HEK293T (cell line): Measurements from ENCODE around the gene ATXN2.

Source experiments
- CTCF ChIA-PET: fragments of 350-600 bp; formaldehyde crosslinking; extraction: SDS; loops from one replicate; lab custom pipeline; 2021; ENCODE audit warnings: antibody characterized with exemption, inconsistent platforms; lab: Yijun Ruan, JAX
- POLR2A ChIA-PET: fragments of 350-600 bp; formaldehyde crosslinking; extraction: SDS; loops from one replicate; lab custom pipeline; 2020; ENCODE audit warnings: antibody characterized with exemption, inconsistent platforms; lab: Yijun Ruan, JAX
- DNase-seq: peaks from one replicate; pipeline ENCODE4 v3.0.0; 2012; ENCODE audit warnings: mixed read lengths; ENCODE audit errors: extremely low spot score
- ARNT ChIP-seq: fragments of 450-650 bp; IDR thresholded peaks from 2 replicates; pipeline ENCODE4 v1.6.1; 2017; ENCODE audit warnings: mild to moderate bottlenecking
- BHLHE40 ChIP-seq: fragments of 450-650 bp; IDR thresholded peaks from 2 replicates; pipeline ENCODE4 v1.6.1; 2016; ENCODE audit warnings: mild to moderate bottlenecking, moderate library complexity, borderline replicate concordance
- CTBP1 ChIP-seq: fragments of 450-650 bp; IDR thresholded peaks from 2 replicates; pipeline ENCODE4 v1.6.1; 2016; ENCODE audit warnings: borderline replicate concordance
- ELF4 ChIP-seq: fragments of 450-650 bp; IDR thresholded peaks from 2 replicates; pipeline ENCODE4 v1.6.1; 2017; ENCODE audit warnings: antibody characterized with exemption
- FOXA1 ChIP-seq: fragments of 450-650 bp; IDR thresholded peaks from 2 replicates; pipeline ENCODE4 v1.6.1; 2016; ENCODE audit warnings: mild to moderate bottlenecking
- FOXK2 ChIP-seq: fragments of 450-650 bp; IDR thresholded peaks from 2 replicates; pipeline ENCODE4 v1.6.1; 2016; ENCODE audit warnings: mild to moderate bottlenecking
- FOXM1 ChIP-seq: fragments of 450-650 bp; IDR thresholded peaks from 2 replicates; pipeline ENCODE4 v1.6.1; 2017; ENCODE audit warnings: mild to moderate bottlenecking, borderline replicate concordance
- HDGF ChIP-seq: fragments of 450-650 bp; IDR thresholded peaks from 2 replicates; pipeline ENCODE4 v1.6.1; 2017; ENCODE audit warnings: antibody characterized with exemption, borderline replicate concordance
- L3MBTL2 ChIP-seq: fragments of 450-650 bp; conservative IDR thresholded peaks from 2 replicates; pipeline ENCODE4 v1.6.1; 2016; ENCODE audit warnings: mild to moderate bottlenecking
- LEF1 ChIP-seq: fragments of 450-650 bp; IDR thresholded peaks from 2 replicates; pipeline ENCODE4 v1.6.1; 2017; ENCODE audit warnings: mild to moderate bottlenecking, borderline replicate concordance
- NFRKB ChIP-seq: fragments of 450-650 bp; IDR thresholded peaks from 2 replicates; pipeline ENCODE4 v1.6.1; 2016; ENCODE audit warnings: mild to moderate bottlenecking, moderate library complexity
- SP1 ChIP-seq: fragments of 450-650 bp; IDR thresholded peaks from 2 replicates; pipeline ENCODE4 v1.6.1; 2017
- SUZ12 ChIP-seq: fragments of 450-650 bp; IDR thresholded peaks from 2 replicates; pipeline ENCODE4 v1.6.1; 2016; ENCODE audit warnings: mild to moderate bottlenecking
- TARDBP ChIP-seq: fragments of 450-650 bp; IDR thresholded peaks from 2 replicates; pipeline ENCODE4 v1.6.1; 2016
- ZNF384 ChIP-seq: fragments of 450-650 bp; IDR thresholded peaks from 2 replicates; pipeline ENCODE4 v1.6.1; 2016
- TF ChIP-seq, protein P1 (sequence below): fragments of 450-650 bp; IDR thresholded peaks from 2 replicates; pipeline ENCODE4 v1.6.1; 2016

Gene ATXN2

DNA sequence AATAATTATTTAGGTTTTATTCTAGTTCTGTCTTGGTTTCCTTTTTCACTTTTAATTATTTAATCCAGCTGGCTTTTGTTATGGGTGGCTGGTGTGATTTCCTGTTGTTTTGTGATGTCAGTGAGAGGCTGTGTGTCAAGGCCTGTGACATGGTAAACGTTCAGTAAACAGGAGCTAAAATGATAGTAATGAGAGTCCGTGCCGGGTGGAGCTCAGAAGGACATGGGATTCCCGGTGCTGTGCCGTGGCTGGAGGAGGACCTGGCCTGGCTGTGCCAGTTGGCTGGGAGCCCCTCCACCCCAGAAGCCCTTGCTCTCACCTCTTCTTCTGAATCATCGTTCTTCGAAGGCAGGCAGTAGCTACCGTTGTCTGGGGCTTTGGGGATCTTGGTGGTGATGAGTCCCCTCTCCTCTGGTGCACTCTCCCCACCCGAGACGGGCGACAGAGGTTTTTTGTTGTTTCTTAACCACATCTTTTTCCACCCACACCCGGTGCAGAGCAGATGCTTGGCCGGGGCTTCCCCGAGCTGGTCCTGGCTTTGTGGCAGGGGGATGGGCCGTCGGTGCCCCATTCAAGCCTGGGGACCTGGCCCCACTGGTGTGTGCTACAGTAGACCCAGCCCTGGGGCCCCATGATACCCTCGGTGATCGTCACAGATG, 164.3 kb downstream of the ATXN2 start:
- DNase-seq = no peak
- TF ChIP-seq BHLHE40 (no peak), SP1 (no peak), SUZ12 (no peak), FOXM1 (no peak), ELF4 (no peak), ZNF384 (no peak), LEF1 (no peak), NFRKB (no peak), HDGF (no peak), TARDBP (no peak), FOXK2 (no peak), L3MBTL2 (no peak), ARNT (no peak), CTBP1 (no peak)
- TF ChIP-seq, protein P1, sequence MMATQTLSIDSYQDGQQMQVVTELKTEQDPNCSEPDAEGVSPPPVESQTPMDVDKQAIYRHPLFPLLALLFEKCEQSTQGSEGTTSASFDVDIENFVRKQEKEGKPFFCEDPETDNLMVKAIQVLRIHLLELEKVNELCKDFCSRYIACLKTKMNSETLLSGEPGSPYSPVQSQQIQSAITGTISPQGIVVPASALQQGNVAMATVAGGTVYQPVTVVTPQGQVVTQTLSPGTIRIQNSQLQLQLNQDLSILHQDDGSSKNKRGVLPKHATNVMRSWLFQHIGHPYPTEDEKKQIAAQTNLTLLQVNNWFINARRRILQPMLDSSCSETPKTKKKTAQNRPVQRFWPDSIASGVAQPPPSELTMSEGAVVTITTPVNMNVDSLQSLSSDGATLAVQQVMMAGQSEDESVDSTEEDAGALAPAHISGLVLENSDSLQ = no peak
- CTCF ChIA-PET = interaction anchor here (0.7 to 1.3 kb wide), 2 partner anchors 38 to 52 kb away, joined by 3 read pairs; no protein-coding TSS in a partner anchor
- POLR2A ChIA-PET = no interaction called here

DNA sequence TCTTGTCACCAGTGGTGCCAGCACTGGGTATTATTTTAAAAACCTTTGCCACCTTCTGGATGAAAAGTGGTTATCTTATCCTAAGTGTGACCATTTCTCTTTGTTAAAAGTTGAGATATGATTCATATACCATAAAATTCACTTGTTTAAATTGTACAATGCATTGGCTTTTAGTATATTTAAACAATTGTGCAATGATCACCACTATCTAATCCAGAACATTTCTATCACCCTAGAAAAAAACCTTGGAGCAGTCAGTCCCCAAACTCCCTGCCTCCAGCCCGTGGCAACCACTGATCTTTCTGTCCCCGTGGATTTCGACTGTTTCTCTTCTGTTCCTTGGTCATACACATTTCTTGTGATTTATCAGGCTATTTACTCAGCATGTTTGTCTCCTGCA, 165.1 kb downstream of the ATXN2 start:
- ChIA-PET CTCF (interaction anchor here (0.7 to 1.3 kb wide), 2 partner anchors 37 to 51 kb away, joined by 3 read pairs; no protein-coding TSS in a partner anchor), POLR2A (no interaction called here)
- TF ChIP-seq LEF1 (no peak), L3MBTL2 (no peak), ELF4 (no peak), NFRKB (no peak), BHLHE40 (no peak), FOXA1 (no peak), FOXM1 (no peak), SP1 (no peak), ZNF384 (no peak)
- TF ChIP-seq, protein P1 = no peak
- no peak for DNase-seq

DNA sequence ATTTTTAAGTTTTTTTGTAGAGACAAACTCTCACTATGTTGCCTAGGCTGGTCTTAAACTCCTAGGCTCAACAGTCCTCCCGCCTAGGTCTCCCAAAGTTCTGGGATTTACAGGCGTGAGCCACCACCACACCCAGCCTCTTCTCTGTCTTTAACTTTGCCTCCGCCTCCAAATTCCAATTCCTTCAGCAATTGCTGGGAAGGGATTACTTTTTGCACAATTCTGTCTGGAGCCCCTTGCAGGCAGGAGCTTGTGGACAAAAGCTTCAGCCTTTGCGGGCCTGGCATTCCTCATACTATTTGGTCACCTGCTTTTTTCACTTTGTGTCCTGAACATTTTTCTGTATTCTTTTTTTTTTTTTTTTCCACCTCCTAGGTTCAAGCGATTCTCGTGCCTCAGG, 167.3 kb downstream of the ATXN2 start:
- TF ChIP-seq ZNF384 (no peak), L3MBTL2 (no peak), TARDBP (no peak), LEF1 (no peak), HDGF (no peak), FOXA1 (no peak), CTBP1 (no peak), BHLHE40 (no peak), ELF4 (no peak), FOXK2 (no peak)
- no peak for DNase-seq
- CTCF ChIA-PET = no interaction called here
- POLR2A ChIA-PET = no interaction called here

DNA sequence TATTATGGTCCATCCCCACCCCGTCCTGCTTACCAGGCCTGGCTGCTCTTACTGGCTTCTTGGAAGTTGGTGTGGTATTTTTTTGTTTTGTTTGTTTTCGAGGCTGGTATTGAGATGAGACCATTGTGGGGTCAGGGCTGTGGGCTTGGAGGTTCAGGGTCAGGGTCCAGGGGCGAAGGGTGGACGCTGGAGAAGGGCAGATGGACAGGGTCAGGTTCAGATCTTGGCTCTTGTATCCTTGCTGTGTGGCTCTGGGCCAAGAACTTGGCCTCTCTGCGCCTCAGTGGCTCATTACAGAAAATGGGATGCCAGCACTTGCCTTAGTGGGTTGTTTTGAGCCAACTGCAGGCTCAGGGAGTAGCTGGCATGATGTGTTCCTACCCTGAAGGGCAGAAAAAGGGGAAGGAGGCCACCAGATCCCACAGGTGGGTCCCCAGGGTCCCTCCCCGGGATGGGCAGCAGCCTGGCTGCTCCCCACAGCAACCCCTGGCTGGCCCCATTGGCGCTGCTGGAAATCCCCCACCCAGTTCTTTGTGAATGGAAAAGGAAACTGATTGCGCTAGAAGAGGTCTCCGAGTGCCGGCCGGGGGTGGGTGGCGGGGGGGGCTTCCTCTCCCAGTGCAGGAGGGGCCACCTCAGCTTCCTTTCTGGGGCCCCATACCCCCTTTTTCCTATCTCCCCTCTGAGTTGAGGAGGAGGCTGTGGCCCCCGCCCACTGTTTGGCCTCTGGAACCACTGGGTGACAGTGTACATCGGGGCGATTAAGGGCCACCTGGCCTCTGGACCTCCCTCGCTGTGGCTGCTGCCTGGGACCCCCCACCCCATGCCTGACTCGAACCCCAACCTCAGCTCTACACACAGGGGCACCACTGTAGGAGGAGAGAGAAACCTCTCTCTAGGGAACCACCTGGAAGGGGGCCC, 168.4 kb downstream of the ATXN2 start:
- CTCF ChIA-PET = no interaction called here
- POLR2A ChIA-PET = interaction anchor here (0.7 kb wide), 1 partner anchor 433 kb away, joined by 3 read pairs; no protein-coding TSS in a partner anchor
- DNase-seq = no peak
- TF ChIP-seq HDGF = no peak
- TF ChIP-seq SP1 = no peak
- TF ChIP-seq NFRKB = no peak
- TF ChIP-seq, protein P1 = no peak
- no peak for TF ChIP-seq LEF1
- TF ChIP-seq BHLHE40 = no peak
- no peak for TF ChIP-seq FOXK2
- TF ChIP-seq FOXM1 = no peak

DNA sequence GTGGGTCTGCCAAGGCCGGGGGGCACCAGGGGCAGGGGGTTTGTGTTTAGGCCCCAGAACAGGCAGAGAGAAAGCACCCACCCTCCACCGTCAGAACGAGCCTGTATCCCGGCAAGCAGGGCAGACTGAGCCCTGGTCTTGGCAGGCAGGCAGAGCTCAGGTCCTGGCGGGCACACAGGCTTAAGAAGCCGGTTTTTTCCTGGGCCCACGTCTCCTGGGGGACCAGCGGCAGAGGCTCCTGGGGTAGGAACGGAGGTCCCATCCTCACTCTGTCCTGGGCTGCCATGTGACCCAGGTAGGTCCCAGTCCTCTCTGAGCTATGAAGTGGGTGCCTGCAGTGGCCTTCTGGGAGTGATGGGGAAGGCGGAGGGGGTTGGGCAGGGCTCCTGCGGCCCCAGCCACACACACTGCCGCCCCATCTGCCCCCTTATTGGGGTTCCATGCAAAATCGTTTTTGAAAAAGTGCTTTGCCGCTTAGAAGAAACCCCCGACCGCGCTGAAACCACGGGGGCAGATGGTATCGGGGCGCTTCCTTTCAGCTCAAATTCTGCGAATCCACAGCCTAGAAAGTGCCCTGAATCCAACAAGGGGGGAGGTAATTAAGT, 169.2 kb downstream of the ATXN2 start:
- ChIA-PET CTCF (no interaction called here), POLR2A (interaction anchor here (0.7 kb wide), 1 partner anchor 434 kb away, joined by 3 read pairs; no protein-coding TSS in a partner anchor)
- DNase-seq = no peak
- TF ChIP-seq ZNF384 (no peak), BHLHE40 (no peak), SUZ12 (no peak), SP1 (no peak), TARDBP (no peak), NFRKB (no peak), LEF1 (no peak), FOXM1 (no peak)
